OCI-LY3 (cell line): ENCODE measurements around the gene FREY1.

ENCODE experiments used
- H2AFZ ChIP-seq: fragments of 200-600, 300-600 bp; shearing (Covaris generic); 2 replicates; pipeline ENCODE4 v1.6.0; 2014; ENCODE audit warnings: antibody characterized with exemption, low read depth, low read length
- H3K27ac ChIP-seq: fragments of 200-600, 300-600 bp; sonication (generic); 2 replicates; pipeline ENCODE4 v1.5.1; 2014; ENCODE audit warnings: mild to moderate bottlenecking, low read length, moderate library complexity, mixed read lengths
- H3K27me3 ChIP-seq: fragments of 200-600, 300-600 bp; sonication (generic); 2 replicates; pipeline ENCODE4 v1.6.1; 2014; ENCODE audit warnings: low read depth, low read length, mixed read lengths
- H3K36me3 ChIP-seq: fragments of 200-600, 300-600 bp; sonication (generic); replicated peaks from 2 replicates; pipeline ENCODE3; 2014; ENCODE audit warnings: low read depth, low read length, mixed read lengths
- H3K4me1 ChIP-seq: fragments of 300-600, 200-600 bp; sonication (generic); 2 replicates; pipeline ENCODE4 v1.6.1; 2014; ENCODE audit warnings: low read length, mixed read lengths
- H3K4me2 ChIP-seq: fragments of 200-600, 300-600 bp; sonication (generic); 2 replicates; pipeline ENCODE4 v1.6.1; 2014; ENCODE audit warnings: low read length, mixed read lengths
- H3K4me3 ChIP-seq: fragments of 300-600, 200-600 bp; sonication (generic); 2 replicates; pipeline ENCODE4 v1.5.1; 2014; ENCODE audit warnings: antibody characterized with exemption, mild to moderate bottlenecking, low read length, moderate library complexity
- H3K79me2 ChIP-seq: fragments of 300-600, 200-600 bp; shearing (Covaris generic); 2 replicates; pipeline ENCODE4 v1.6.1; 2014; ENCODE audit warnings: mild to moderate bottlenecking, low read length, mixed read lengths
- H3K9ac ChIP-seq: fragments of 300-600, 200-600 bp; shearing (Covaris generic); 2 replicates; pipeline ENCODE4 v1.6.0; 2014; ENCODE audit warnings: mild to moderate bottlenecking, low read length, moderate library complexity
- H3K9me3 ChIP-seq: fragments of 200-600, 300-600 bp; shearing (Covaris generic); 2 replicates; pipeline ENCODE4 v1.6.1; 2014; ENCODE audit warnings: low read length, mixed read lengths; ENCODE audit not compliant: insufficient read depth
- H4K20me1 ChIP-seq: fragments of 200-600, 300-600 bp; sonication (generic); 2 replicates; pipeline ENCODE4 v1.6.1; 2016; ENCODE audit warnings: low read length, mixed read lengths; ENCODE audit not compliant: insufficient read depth
- EZH2phosphoT487 ChIP-seq: fragments of 200-600 bp; shearing (Covaris generic); IDR thresholded peaks from 2 replicates; pipeline ENCODE4 v1.6.1; 2018; ENCODE audit warnings: antibody characterized with exemption, mixed run types, low read depth
- TF ChIP-seq, protein P1 (sequence below): fragments of 200-600, 300-600 bp; sonication (generic); IDR thresholded peaks from 2 replicates; pipeline ENCODE4 v1.5.1; 2014; ENCODE audit warnings: antibody characterized with exemption, low read length, low read depth

Gene FREY1, protein sequence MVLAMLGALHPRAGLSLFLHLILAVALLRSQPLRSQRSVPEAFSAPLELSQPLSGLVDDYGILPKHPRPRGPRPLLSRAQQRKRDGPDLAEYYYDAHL

DNA sequence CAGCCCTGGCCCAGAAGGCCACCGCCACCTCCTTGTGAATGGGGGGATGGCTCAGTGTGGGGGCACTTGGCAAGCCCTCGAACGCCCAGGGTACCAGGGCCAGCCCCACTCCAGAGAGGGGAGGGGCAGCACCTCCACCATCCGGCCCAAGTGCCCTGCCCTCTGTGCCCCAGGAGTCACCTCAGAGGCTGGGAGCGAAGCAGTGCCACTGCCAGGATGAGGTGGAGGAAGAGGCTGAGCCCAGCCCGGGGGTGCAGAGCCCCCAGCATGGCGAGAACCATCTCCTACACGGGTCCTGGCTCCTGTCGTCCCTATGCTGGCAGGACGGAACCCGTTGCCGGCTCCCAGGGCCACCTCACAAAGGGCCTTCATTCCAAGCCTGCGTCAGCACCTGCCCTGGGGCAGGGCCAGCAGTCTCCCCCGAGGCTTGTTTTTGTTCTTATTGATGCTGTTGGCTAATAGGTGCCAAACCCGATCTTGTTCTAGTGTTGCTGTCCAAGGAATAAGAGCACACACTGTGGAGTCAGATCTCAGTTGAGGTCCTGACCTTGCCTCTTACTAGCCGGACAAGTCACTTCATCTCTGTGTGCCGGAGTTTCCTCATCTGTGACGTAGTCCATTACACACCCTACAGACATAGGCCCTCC is at the start of gene FREY1:
Gene FREY1, minus strand, starts transcription at position 307 of the 647 bp plus-strand sequence. Its CDS starts 26 bp downstream, at position 281.
- Histone ChIP-seq H3K36me3 (no peaks in the 10 kb centered on the region), H3K4me2 (no peak within 1 kb of the TSS), H3K4me3 (no peak within 1 kb of the TSS), H3K9me3 (no peaks in the 10 kb centered on the region), H3K79me2 (no peaks in the 10 kb centered on the region), H4K20me1 (no peaks in the 10 kb centered on the region), H3K27ac (no peak within 1 kb of the TSS), H3K4me1 (no peaks in the 10 kb centered on the region; the same call in 1 of the 2 replicates), H2AFZ (no peak within 1 kb of the TSS), H3K27me3 (no peaks in the 10 kb centered on the region), H3K9ac (no peak within 1 kb of the TSS)
- TF ChIP-seq, protein P1, sequence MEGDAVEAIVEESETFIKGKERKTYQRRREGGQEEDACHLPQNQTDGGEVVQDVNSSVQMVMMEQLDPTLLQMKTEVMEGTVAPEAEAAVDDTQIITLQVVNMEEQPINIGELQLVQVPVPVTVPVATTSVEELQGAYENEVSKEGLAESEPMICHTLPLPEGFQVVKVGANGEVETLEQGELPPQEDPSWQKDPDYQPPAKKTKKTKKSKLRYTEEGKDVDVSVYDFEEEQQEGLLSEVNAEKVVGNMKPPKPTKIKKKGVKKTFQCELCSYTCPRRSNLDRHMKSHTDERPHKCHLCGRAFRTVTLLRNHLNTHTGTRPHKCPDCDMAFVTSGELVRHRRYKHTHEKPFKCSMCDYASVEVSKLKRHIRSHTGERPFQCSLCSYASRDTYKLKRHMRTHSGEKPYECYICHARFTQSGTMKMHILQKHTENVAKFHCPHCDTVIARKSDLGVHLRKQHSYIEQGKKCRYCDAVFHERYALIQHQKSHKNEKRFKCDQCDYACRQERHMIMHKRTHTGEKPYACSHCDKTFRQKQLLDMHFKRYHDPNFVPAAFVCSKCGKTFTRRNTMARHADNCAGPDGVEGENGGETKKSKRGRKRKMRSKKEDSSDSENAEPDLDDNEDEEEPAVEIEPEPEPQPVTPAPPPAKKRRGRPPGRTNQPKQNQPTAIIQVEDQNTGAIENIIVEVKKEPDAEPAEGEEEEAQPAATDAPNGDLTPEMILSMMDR, result no peak
- no peak for TF ChIP-seq EZH2phosphoT487

DNA sequence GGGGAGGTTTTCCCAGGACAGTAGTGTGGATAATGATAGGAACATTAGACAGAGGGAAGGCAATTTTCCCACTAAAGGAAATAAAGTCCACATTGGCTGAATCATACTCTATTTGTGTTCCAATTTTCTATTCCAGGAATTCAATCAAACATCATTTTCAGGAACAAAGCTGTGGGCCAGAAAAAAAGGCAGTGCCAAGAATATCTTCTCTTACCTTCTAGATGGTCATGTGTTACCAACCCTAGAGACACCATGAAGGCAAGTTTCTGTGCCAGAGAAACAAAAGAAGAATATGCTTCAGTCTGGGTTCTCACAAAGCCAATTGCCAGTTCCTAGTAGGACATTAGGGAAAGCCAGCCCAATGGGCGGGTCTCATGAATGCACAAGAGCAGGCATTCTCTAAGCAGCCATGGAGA is 42.9 kb upstream of the FREY1 start:
- no peak overlapping the region for H2AFZ ChIP-seq
- TF ChIP-seq EZH2phosphoT487, result no peak
- TF ChIP-seq, protein P1, result no peak
- H3K9me3 ChIP-seq, result no peaks in the 10 kb centered on the region
- no peaks in the 10 kb centered on the region for H3K79me2 ChIP-seq
- H3K4me2 ChIP-seq, result no peak overlapping the region
- H3K27ac ChIP-seq, result no peak overlapping the region
- no peaks in the 10 kb centered on the region for H3K27me3 ChIP-seq
- H3K9ac ChIP-seq, result no peak overlapping the region
- H4K20me1 ChIP-seq, result no peaks in the 10 kb centered on the region
- peaks cover 38% of the 10 kb centered on the region for H3K36me3 ChIP-seq
- H3K4me1 ChIP-seq, result no peaks in the 10 kb centered on the region
- no peak overlapping the region for H3K4me3 ChIP-seq

DNA sequence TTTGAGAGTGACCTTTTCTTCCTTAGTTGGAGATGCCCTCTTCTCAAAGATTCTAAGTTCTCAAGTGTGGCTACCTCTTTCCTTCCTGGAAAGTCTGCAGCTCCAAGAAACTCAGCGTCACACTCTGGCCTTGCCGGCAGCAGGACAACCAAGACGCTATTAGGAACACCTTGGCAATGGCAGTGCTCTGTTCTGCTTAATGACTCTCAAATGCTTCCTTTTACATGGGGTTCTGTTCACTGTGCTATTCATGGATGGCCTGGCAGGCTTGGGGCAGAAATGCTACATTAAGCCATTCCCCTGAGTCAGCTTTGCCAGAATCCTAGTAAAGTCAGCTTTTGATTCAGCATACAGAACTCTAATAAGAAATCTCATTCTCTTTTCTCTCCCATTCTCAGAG is 41.3 kb upstream of the FREY1 start:
- Histone ChIP-seq H3K36me3 (peaks cover 33% of the 10 kb centered on the region), H3K27me3 (no peaks in the 10 kb centered on the region), H2AFZ (no peak overlapping the region), H3K4me1 (no peaks in the 10 kb centered on the region), H3K9me3 (no peaks in the 10 kb centered on the region), H3K4me3 (no peak overlapping the region), H3K4me2 (no peak overlapping the region), H3K27ac (no peak overlapping the region), H3K9ac (no peak overlapping the region), H4K20me1 (no peaks in the 10 kb centered on the region), H3K79me2 (no peaks in the 10 kb centered on the region)
- TF ChIP-seq EZH2phosphoT487, result no peak
- TF ChIP-seq, protein P1, result no peak

DNA sequence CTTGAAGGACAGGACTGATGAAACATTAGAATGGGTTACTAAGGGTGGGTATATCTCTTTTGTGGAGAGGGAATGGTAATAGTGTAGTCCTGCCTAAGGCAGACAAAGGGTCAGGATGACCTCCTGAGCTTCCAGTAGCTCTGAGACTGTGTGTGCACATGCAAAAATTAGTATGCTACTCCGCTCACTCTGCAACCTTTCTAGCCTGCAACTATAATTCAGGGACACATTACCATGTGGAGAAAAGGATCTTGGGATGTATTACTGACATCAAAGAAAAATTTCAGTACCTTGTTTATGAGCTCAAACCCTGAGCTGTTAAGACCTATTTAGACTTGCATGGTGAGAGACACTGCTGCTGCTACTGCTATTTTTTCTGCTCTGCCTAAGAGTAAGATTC is 40.8 kb upstream of the FREY1 start:
- Histone ChIP-seq H3K4me2 (no peak overlapping the region), H2AFZ (no peak overlapping the region), H3K9me3 (no peaks in the 10 kb centered on the region), H3K79me2 (no peaks in the 10 kb centered on the region), H3K9ac (no peak overlapping the region), H3K27me3 (no peaks in the 10 kb centered on the region), H3K4me3 (no peak overlapping the region), H3K4me1 (no peaks in the 10 kb centered on the region), H3K27ac (no peak overlapping the region), H3K36me3 (peaks cover 28% of the 10 kb centered on the region), H4K20me1 (no peaks in the 10 kb centered on the region)
- TF ChIP-seq, protein P1, result no peak
- TF ChIP-seq EZH2phosphoT487, result no peak
